ENCODE results near the gene OR11H6. TPM values are rescaled to one million over a fixed set of nuclear protein-coding genes. Genes with fewer than 3 reads are reported as not detected.
"Not testable (repeated sequence)": the region's sequence is repeated elsewhere in the genome, so short reads cannot be mapped to it uniquely, and the experiment has no call there.

The OR11H6 gene

DNA sequence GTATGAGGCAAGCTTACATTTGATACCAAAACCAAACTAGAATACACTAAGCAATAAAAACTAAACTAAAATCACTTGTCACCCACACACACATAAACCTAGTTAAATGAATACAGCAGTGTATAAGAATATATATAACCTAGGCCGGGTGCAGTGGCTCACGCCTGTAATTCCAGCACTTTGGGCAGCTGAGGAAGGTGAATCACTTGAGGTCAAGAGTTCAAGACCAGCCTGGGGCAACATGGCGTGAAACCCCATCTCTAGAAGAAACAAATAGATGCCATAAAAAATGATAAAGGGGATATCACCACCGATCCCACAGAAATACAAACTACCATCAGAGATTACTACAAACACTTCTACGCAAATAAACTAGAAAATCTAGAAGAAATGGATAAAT, 40.9 kb downstream of the OR11H6 start:
- no CpG with 5 or more reads among the region's 5 CpGs for WGBS (ENCODE audit: extremely low coverage, insufficient coverage, low lambda C conversion rate)
- not testable (repeated sequence) for H4K5ac ChIP-seq (ENCODE audit: low read length)

DNA sequence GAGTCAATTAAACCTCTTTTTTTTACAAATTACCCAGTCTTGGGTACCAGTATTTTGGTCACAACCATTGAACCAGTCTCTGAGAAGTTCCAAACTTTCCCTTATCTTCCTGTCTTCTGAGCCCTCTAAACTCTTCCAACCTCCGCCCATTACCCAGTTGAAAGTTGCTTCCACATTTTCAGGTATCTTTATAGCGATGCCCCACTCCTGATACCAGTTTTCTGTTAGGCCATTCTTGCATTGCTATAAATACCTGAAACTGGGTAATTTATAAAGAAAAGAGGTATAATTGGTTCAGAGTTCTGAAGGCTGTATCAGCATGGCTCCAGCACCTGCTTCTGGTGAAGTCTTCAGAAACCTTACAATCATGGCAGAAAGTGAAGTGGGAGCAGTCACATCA, 50.6 kb downstream of the OR11H6 start:
- Histone ChIP-seq H3K4ac (ENCODE audit: low read depth, low read length) (no peak overlapping the region), H3K27ac (ENCODE audit: low read depth, low read length) (no peak overlapping the region), H3K36me3 (ENCODE audit: control insufficient read depth, insufficient read depth, low read length) (no peaks in the 10 kb centered on the region), H3K9ac (ENCODE audit: low read length) (no peak overlapping the region), H3K79me2 (ENCODE audit: control insufficient read depth, insufficient read depth, low read length) (no peaks in the 10 kb centered on the region), H3K4me1 (ENCODE audit: control insufficient read depth, low read depth, low read length) (no peaks in the 10 kb centered on the region), H3K56ac (ENCODE audit: low read length) (no peak overlapping the region), H2AK5ac (ENCODE audit: low read length) (no peak overlapping the region), H3K4me3 (ENCODE audit: low read length) (no peak overlapping the region), H2BK120ac (ENCODE audit: low read depth, low read length) (no peak overlapping the region), H3K18ac (ENCODE audit: low read length) (no peak overlapping the region), H3K4me2 (ENCODE audit: low read length) (no peak overlapping the region), H4K8ac (ENCODE audit: low read depth, low read length) (no peak overlapping the region), H2BK5ac (ENCODE audit: low read length) (no peak overlapping the region), H3K23ac (ENCODE audit: low read length) (no peak overlapping the region), H4K5ac (ENCODE audit: low read length) (no peak overlapping the region), H3K27me3 (ENCODE audit: insufficient read depth, low read length, poor library complexity) (no peaks in the 10 kb centered on the region), H2BK15ac (replicated peaks; ENCODE audit: low read depth) (no peak overlapping the region), H3K79me1 (ENCODE audit: low read length) (no peaks in the 10 kb centered on the region)
- no CpG with 5 or more reads among the region's 2 CpGs for WGBS (ENCODE audit: extremely low coverage, insufficient coverage, low lambda C conversion rate)
- no peak for DNase-seq

More for the DNA sequence above, 40.9 kb downstream of the OR11H6 start:
- not testable (repeated sequence) for H3K79me2 ChIP-seq (ENCODE audit: control insufficient read depth, insufficient read depth, low read length); H3K27me3 ChIP-seq (ENCODE audit: insufficient read depth, low read length, poor library complexity); DNase-seq; H2BK15ac ChIP-seq (replicated peaks; ENCODE audit: low read depth); H3K56ac ChIP-seq (ENCODE audit: low read length); H3K18ac ChIP-seq (ENCODE audit: low read length); H3K79me1 ChIP-seq (ENCODE audit: low read length); H3K23ac ChIP-seq (ENCODE audit: low read length); H2BK120ac ChIP-seq (ENCODE audit: low read depth, low read length); H3K27ac ChIP-seq (ENCODE audit: low read depth, low read length); H2BK5ac ChIP-seq (ENCODE audit: low read length); H3K4me1 ChIP-seq (ENCODE audit: control insufficient read depth, low read depth, low read length); H3K36me3 ChIP-seq (ENCODE audit: control insufficient read depth, insufficient read depth, low read length); H3K9ac ChIP-seq (ENCODE audit: low read length); H4K8ac ChIP-seq (ENCODE audit: low read depth, low read length); H2AK5ac ChIP-seq (ENCODE audit: low read length); H3K4me3 ChIP-seq (ENCODE audit: low read length); H3K4ac ChIP-seq (ENCODE audit: low read depth, low read length); H3K4me2 ChIP-seq (ENCODE audit: low read length)

Small RNA genes lying within 50 kb of the gene (small RNA-seq; reads per million reads assigned to genes)
- not detected for gene GTF2IP22 (ENCODE audit: insufficient read depth)

Measured in mesendoderm (in vitro differentiated cells).